HG03565 (cell line): ENCODE data around the gene IGFL2.
"Not testable (repeated sequence)": the region's sequence is repeated elsewhere in the genome, so short reads cannot be mapped to it uniquely, and the experiment has no call there.

Experiments used
- ATAC-seq: cut with Tn5 transposase; IDR thresholded peaks from one replicate; pipeline ENCODE4 v1.9.1; 2021; ENCODE audit warnings: mild to moderate bottlenecking, moderate library complexity; ENCODE audit not compliant: unreplicated experiment

IGFL2 gene

GRCh38 chr19:46147791-46148288 lies at the start of gene IGFL2:
IGFL2 (plus strand) TSS chr19:46148238; CDS start chr19:46148279, 41 bp downstream.
- no peak for ATAC-seq

GRCh38 chr19:46100344-46100743 lies 47.7 kb upstream of the IGFL2 start:
- ATAC-seq: no peak

- ATAC-seq: no peak
Measured at GRCh38 chr19:46101293-46101692, 46.7 kb upstream of the IGFL2 start.

GRCh38 chr19:46102333-46102732 lies 45.7 kb upstream of the IGFL2 start:
- ATAC-seq: not testable (repeated sequence)

GRCh38 chr19:46107371-46107770 lies 40.7 kb upstream of the IGFL2 start:
- ATAC-seq: no peak

GRCh38 chr19:46109876-46110275 lies 38.2 kb upstream of the IGFL2 start:
- ATAC-seq: no peak

- ATAC-seq: no peak
Measured at GRCh38 chr19:46111376-46111775, 36.7 kb upstream of the IGFL2 start.

GRCh38 chr19:46112527-46112926 lies 35.5 kb upstream of the IGFL2 start:
- ATAC-seq: no peak

GRCh38 chr19:46113726-46114125 lies 34.3 kb upstream of the IGFL2 start:
- no peak for ATAC-seq

- peak; percentile 61 for ATAC-seq
Measured at GRCh38 chr19:46115396-46116106, 32.5 kb upstream of the IGFL2 start.

GRCh38 chr19:46116121-46116520 lies 31.9 kb upstream of the IGFL2 start:
- no peak for ATAC-seq

- ATAC-seq: no peak
Measured at GRCh38 chr19:46118136-46118535, 29.9 kb upstream of the IGFL2 start.

GRCh38 chr19:46124638-46125115 lies 23.4 kb upstream of the IGFL2 start, which contains the start of gene IGFL3:
IGFL3 (minus strand) TSS chr19:46124688; CDS start chr19:46124649, 39 bp downstream.
- no peak for ATAC-seq

- ATAC-seq: no peak
Measured at GRCh38 chr19:46125447-46125846, 22.6 kb upstream of the IGFL2 start.

- ATAC-seq: no peak
Measured at GRCh38 chr19:46126086-46126580, 21.9 kb upstream of the IGFL2 start.

- ATAC-seq: no peak
Measured at GRCh38 chr19:46131485-46132143, 16.4 kb upstream of the IGFL2 start.

- ATAC-seq: no peak
Measured at GRCh38 chr19:46132508-46133100, 15.4 kb upstream of the IGFL2 start.

GRCh38 chr19:46133101-46133627 lies 14.9 kb upstream of the IGFL2 start:
- no peak for ATAC-seq

- ATAC-seq: no peak
Measured at GRCh38 chr19:46133777-46134241, 14.2 kb upstream of the IGFL2 start.

GRCh38 chr19:46134527-46134926 lies 13.5 kb upstream of the IGFL2 start:
- no peak for ATAC-seq

GRCh38 chr19:46137915-46138473 lies 10.0 kb upstream of the IGFL2 start:
- ATAC-seq: no peak
